Measurements from ENCODE around the gene CCDC196. TPM values are rescaled to one million over a fixed set of nuclear protein-coding genes. Genes with fewer than 3 reads are reported as not detected.
"Not testable (repeated sequence)": the region's sequence is repeated elsewhere in the genome, so short reads cannot be mapped to it uniquely, and the experiment has no call there.

Gene CCDC196
- total RNA-seq, 1 donor from 2014 or later, result not detected

DNA sequence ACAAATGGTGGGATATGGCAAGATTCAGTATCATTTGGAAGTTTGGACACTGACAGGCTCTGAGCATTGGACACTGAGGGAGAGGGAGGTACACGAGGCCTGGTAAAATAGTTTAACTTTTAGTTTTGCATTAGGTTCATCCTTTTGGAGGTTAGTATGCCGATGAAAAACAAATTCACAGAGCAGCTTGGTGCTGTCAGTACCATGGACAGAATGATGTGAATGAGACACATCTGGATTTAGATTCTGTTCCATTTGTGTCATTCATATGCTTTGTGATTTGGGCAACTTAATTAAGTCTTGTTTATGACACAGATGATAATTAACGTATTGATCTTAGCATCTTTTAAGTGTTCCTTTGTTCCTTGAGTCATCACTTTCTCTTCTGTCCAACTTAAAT, 55.5 kb downstream of the CCDC196 start:
- H3K27me3 ChIP-seq (ENCODE audit: control insufficient read depth in 3 of 3, insufficient read depth in 3 of 3, low read length in 3 of 3), result no peaks in the 10 kb centered on the region
- no peak overlapping the region for H3K27ac ChIP-seq (ENCODE audit: low read depth, low read length)
- no peak overlapping the region for H3K9ac ChIP-seq (ENCODE audit: low read depth in 1 of 3, low read length in 3 of 3)
- H3K4me3 ChIP-seq (ENCODE audit: low read length in 3 of 3), result no peak overlapping the region
- H3K4me1 ChIP-seq (ENCODE audit: control insufficient read depth in 3 of 3, insufficient read depth in 3 of 3, low read length in 3 of 3), result peaks cover 0 to 10% (median 5%) of the 10 kb centered on the region in 3 donors
- no peaks in the 10 kb centered on the region for H3K9me3 ChIP-seq (ENCODE audit: control insufficient read depth in 3 of 3, low read length in 3 of 3)
- no peaks in the 10 kb centered on the region for H3K36me3 ChIP-seq (ENCODE audit: control insufficient read depth in 3 of 3, insufficient read depth in 3 of 3, low read length in 3 of 3)

DNA sequence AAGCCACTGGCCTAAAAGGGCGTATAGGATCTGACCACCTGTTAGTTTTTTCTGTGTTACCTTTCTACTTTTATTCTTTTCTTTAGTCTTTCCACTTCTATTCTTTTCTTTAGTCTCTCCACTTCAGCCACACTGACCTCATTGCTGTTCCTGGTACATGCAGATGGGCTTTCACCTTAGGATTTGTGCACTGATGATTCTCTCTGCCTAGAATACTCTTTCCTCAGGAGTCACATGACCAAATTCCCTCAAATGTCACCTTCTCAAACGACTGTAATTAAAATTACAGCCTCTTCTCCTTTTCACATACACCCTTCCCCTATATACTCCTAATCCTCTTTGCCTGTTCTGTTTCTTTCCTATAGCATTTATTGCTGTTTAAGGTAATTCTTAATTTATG, 57.8 kb downstream of the CCDC196 start:
- Histone ChIP-seq H3K4me3 (ENCODE audit: low read length in 3 of 3) (no peak overlapping the region), H3K4me1 (ENCODE audit: control insufficient read depth in 3 of 3, insufficient read depth in 3 of 3, low read length in 3 of 3) (peaks cover 0 to 10% (median 5%) of the 10 kb centered on the region in 3 donors), H3K36me3 (ENCODE audit: control insufficient read depth in 3 of 3, insufficient read depth in 3 of 3, low read length in 3 of 3) (no peaks in the 10 kb centered on the region), H3K9me3 (ENCODE audit: control insufficient read depth in 3 of 3, low read length in 3 of 3) (no peaks in the 10 kb centered on the region), H3K27me3 (ENCODE audit: control insufficient read depth in 3 of 3, insufficient read depth in 3 of 3, low read length in 3 of 3) (no peaks in the 10 kb centered on the region), H3K27ac (ENCODE audit: low read depth, low read length) (no peak overlapping the region), H3K9ac (ENCODE audit: low read depth in 1 of 3, low read length in 3 of 3) (no peak overlapping the region)

DNA sequence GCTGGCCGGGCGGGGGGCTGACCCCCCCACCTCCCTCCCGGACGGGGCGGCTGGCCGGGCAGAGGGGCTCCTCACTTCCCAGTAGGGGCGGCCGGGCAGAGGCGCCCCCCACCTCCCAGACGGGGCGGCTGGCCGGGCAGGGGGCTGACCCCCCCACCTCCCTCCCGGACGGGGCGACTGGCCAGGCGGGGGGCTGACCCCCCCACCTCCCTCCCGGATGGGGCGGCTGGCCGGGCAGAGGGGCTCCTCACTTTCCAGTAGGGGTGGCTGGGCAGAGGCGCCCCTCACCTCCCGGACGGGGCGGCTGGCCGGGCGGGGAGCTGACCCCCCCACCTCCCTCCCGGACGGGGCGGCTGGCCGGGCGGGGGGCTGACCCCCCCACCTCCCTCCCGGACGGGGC, 59.0 kb downstream of the CCDC196 start:
- not testable (repeated sequence) for H3K9me3 ChIP-seq (ENCODE audit: control insufficient read depth in 3 of 3, low read length in 3 of 3); H3K9ac ChIP-seq (ENCODE audit: low read depth in 1 of 3, low read length in 3 of 3); H3K36me3 ChIP-seq (ENCODE audit: control insufficient read depth in 3 of 3, insufficient read depth in 3 of 3, low read length in 3 of 3); H3K27me3 ChIP-seq (ENCODE audit: control insufficient read depth in 3 of 3, insufficient read depth in 3 of 3, low read length in 3 of 3); H3K27ac ChIP-seq (ENCODE audit: low read depth, low read length); H3K4me3 ChIP-seq (ENCODE audit: low read length in 3 of 3); H3K4me1 ChIP-seq (ENCODE audit: control insufficient read depth in 3 of 3, insufficient read depth in 3 of 3, low read length in 3 of 3)

DNA sequence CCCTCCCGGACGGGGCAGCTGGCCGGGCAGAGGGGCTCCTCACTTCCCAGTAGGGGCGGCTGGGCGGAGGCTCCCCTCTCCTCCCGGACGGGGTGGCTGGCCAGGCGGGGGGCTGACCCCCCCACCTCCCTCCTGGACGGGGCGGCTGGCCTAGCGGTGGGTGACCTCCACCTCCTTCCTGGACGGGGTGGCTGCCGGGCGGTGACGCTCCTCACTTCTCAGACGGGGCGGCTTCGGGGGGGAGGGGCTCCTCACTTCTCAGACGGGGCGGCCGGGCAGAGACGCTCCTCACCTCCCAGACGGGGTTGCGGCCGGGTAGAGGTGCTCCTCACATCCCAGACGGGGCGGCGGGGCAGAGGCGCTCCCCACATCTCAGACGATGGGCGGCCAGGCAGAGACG, 59.6 kb downstream of the CCDC196 start:
- not testable (repeated sequence) for H3K9ac ChIP-seq (ENCODE audit: low read depth in 1 of 3, low read length in 3 of 3); H3K4me1 ChIP-seq (ENCODE audit: control insufficient read depth in 3 of 3, insufficient read depth in 3 of 3, low read length in 3 of 3); H3K9me3 ChIP-seq (ENCODE audit: control insufficient read depth in 3 of 3, low read length in 3 of 3); H3K4me3 ChIP-seq (ENCODE audit: low read length in 3 of 3); H3K36me3 ChIP-seq (ENCODE audit: control insufficient read depth in 3 of 3, insufficient read depth in 3 of 3, low read length in 3 of 3); H3K27me3 ChIP-seq (ENCODE audit: control insufficient read depth in 3 of 3, insufficient read depth in 3 of 3, low read length in 3 of 3); H3K27ac ChIP-seq (ENCODE audit: low read depth, low read length)

Other genes with a start within 250 kb of the CCDC196 start
- 9.4 TPM for gene GPHN, start 21.8 kb downstream of the CCDC196 start, total RNA-seq